Vagina (tissue), 2 donors: ENCODE data around the gene SQSTM1.

Source experiments
- POLR2A ChIP-seq, 2 donors: fragments of 450-650 bp; IDR thresholded peaks; one replicate each; pipeline ENCODE4 v1.6.1; 2017; ENCODE audit warnings: antibody characterized with exemption in 2 of 2, mild to moderate bottlenecking in 2 of 2, moderate library complexity in 2 of 2
- POLR2AphosphoS5 ChIP-seq, 2 donors: sonication (generic); formaldehyde crosslinking; IDR thresholded peaks; one replicate each; pipeline ENCODE4 v1.9.0; 2017; ENCODE audit warnings: antibody characterized with exemption in 2 of 2, mild to moderate bottlenecking in 2 of 2, low read depth in 1 of 2; ENCODE audit not compliant: insufficient read depth in 1 of 2
- TF ChIP-seq, protein P1 (sequence below), 3 experiments: fragments of 450-650 bp in 2 of 3; fragments of 200-600 bp in 1 of 3; sonication (generic) in 1 of 3; IDR thresholded peaks; one replicate each; pipeline ENCODE4 v1.5.1; 2017 to 2019; ENCODE audit warnings: antibody characterized with exemption in 3 of 3, mild to moderate bottlenecking in 2 of 3, moderate library complexity in 2 of 3

DNA sequence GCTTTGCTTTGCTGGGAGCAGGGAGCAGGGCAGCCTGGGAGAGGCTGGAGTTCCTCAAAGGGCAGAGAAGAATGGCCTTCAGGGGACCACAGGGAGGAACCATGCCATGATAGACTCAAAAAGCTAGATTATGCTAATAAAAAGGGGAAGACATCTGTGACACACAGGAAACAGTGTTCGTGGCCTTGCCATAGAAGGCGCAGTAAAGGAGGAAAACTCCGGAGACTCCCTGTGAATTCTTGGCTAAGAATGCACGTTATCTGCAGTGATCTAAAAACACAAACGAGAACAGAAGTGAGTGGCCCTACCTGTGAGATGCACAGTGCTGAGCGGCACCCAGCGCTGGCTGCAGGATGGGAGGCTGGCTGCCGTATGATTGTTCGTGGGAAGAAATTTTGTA, 42.8 kb upstream of the SQSTM1 start:
- TF ChIP-seq, protein P1, sequence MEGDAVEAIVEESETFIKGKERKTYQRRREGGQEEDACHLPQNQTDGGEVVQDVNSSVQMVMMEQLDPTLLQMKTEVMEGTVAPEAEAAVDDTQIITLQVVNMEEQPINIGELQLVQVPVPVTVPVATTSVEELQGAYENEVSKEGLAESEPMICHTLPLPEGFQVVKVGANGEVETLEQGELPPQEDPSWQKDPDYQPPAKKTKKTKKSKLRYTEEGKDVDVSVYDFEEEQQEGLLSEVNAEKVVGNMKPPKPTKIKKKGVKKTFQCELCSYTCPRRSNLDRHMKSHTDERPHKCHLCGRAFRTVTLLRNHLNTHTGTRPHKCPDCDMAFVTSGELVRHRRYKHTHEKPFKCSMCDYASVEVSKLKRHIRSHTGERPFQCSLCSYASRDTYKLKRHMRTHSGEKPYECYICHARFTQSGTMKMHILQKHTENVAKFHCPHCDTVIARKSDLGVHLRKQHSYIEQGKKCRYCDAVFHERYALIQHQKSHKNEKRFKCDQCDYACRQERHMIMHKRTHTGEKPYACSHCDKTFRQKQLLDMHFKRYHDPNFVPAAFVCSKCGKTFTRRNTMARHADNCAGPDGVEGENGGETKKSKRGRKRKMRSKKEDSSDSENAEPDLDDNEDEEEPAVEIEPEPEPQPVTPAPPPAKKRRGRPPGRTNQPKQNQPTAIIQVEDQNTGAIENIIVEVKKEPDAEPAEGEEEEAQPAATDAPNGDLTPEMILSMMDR (IDR thresholded peaks at IDR 0.05) = no peak
- TF ChIP-seq POLR2AphosphoS5 (IDR thresholded peaks at IDR 0.05; ENCODE audit: insufficient read depth in 1 of 2, low read depth in 1 of 2) (no peak), POLR2A (IDR thresholded peaks at IDR 0.05) (no peak)
